ENCODE results near the gene B3GALT4.
A peak's percentile ranks its signal among the peaks of the same experiment; 100 is the strongest.

B3GALT4 gene

GRCh38 chr6:33313709-33314514 is 37.0 kb downstream of the B3GALT4 start, which contains the start of gene TAPBP (continued):
- peak; percentile 92 for TF ChIP-seq ZNF341 (tag by site-specific recombination; IDR thresholded peaks at IDR 0.05; ENCODE audit: low read depth)
- peak; percentile 38; the same call in 1 of the 2 replicates for TF ChIP-seq ZBTB10 (tag by site-specific recombination; IDR thresholded peaks at IDR 0.05)
- no peak for TF ChIP-seq ZNF184 (tag by site-specific recombination; IDR thresholded peaks at IDR 0.05)
- TF ChIP-seq SCRT2 (tag by site-specific recombination; IDR thresholded peaks at IDR 0.05): no peak
- no peak for TF ChIP-seq ZNF350 (tag by site-specific recombination; IDR thresholded peaks at IDR 0.05)
- no peak for TF ChIP-seq ZNF148 (tag by site-specific recombination; IDR thresholded peaks at IDR 0.05; ENCODE audit: borderline replicate concordance)
- TF ChIP-seq, protein P1, sequence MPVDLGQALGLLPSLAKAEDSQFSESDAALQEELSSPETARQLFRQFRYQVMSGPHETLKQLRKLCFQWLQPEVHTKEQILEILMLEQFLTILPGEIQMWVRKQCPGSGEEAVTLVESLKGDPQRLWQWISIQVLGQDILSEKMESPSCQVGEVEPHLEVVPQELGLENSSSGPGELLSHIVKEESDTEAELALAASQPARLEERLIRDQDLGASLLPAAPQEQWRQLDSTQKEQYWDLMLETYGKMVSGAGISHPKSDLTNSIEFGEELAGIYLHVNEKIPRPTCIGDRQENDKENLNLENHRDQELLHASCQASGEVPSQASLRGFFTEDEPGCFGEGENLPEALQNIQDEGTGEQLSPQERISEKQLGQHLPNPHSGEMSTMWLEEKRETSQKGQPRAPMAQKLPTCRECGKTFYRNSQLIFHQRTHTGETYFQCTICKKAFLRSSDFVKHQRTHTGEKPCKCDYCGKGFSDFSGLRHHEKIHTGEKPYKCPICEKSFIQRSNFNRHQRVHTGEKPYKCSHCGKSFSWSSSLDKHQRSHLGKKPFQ (tag by site-specific recombination; IDR thresholded peaks at IDR 0.05): peak; percentile 84
- no peak for TF ChIP-seq ZNF423 (tag by site-specific recombination; IDR thresholded peaks at IDR 0.05)
- no peak for TF ChIP-seq ZNF585B (tag by site-specific recombination; IDR thresholded peaks at IDR 0.05)
- no peak for TF ChIP-seq ZNF530 (tag by site-specific recombination; IDR thresholded peaks at IDR 0.05; ENCODE audit: low read depth)
- no peak for TF ChIP-seq ZNF302 (tag by site-specific recombination; IDR thresholded peaks at IDR 0.05; ENCODE audit: low read depth)
- TF ChIP-seq GLIS1 (tag by site-specific recombination; IDR thresholded peaks at IDR 0.05): peak; percentile 8; the same call in 1 of the 2 replicates
- no peak for TF ChIP-seq ZNF529 (tag by site-specific recombination; IDR thresholded peaks at IDR 0.05; ENCODE audit: insufficient replicate concordance)
- TF ChIP-seq, protein P2, sequence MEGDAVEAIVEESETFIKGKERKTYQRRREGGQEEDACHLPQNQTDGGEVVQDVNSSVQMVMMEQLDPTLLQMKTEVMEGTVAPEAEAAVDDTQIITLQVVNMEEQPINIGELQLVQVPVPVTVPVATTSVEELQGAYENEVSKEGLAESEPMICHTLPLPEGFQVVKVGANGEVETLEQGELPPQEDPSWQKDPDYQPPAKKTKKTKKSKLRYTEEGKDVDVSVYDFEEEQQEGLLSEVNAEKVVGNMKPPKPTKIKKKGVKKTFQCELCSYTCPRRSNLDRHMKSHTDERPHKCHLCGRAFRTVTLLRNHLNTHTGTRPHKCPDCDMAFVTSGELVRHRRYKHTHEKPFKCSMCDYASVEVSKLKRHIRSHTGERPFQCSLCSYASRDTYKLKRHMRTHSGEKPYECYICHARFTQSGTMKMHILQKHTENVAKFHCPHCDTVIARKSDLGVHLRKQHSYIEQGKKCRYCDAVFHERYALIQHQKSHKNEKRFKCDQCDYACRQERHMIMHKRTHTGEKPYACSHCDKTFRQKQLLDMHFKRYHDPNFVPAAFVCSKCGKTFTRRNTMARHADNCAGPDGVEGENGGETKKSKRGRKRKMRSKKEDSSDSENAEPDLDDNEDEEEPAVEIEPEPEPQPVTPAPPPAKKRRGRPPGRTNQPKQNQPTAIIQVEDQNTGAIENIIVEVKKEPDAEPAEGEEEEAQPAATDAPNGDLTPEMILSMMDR (tag by site-specific recombination; IDR thresholded peaks at IDR 0.05): no peak
- TF ChIP-seq ZBTB7A (tag by site-specific recombination; IDR thresholded peaks at IDR 0.05; ENCODE audit: low read depth): peak; percentile 5; the same call in 1 of the 2 replicates
- no peak for TF ChIP-seq ZNF558 (tag by site-specific recombination; IDR thresholded peaks at IDR 0.05)
- TF ChIP-seq EGR2 (tag by site-specific recombination; IDR thresholded peaks at IDR 0.05; ENCODE audit: low read depth): no peak; the same call in 1 of the 2 replicates
- TF ChIP-seq ZNF707 (tag by site-specific recombination; IDR thresholded peaks at IDR 0.05): no peak
- TF ChIP-seq REPIN1 (tag by site-specific recombination; IDR thresholded peaks at IDR 0.05; ENCODE audit: low read depth): no peak
- no peak for TF ChIP-seq ZNF324 (tag by site-specific recombination; IDR thresholded peaks at IDR 0.05)
- TF ChIP-seq ZFP37 (tag by site-specific recombination; IDR thresholded peaks at IDR 0.05): no peak; the same call in 1 of the 2 replicates
- no peak for TF ChIP-seq HOXA7 (CRISPR knock-in tag; IDR thresholded peaks at IDR 0.05; ENCODE audit: borderline replicate concordance)
- TF ChIP-seq ZSCAN16 (tag by site-specific recombination; IDR thresholded peaks at IDR 0.05): no peak
- TF ChIP-seq ZNF223 (tag by site-specific recombination; IDR thresholded peaks at IDR 0.05): no peak
- no peak for TF ChIP-seq ZNF146 (tag by site-specific recombination; IDR thresholded peaks at IDR 0.05)
- TF ChIP-seq ZBTB1 (tag by site-specific recombination; IDR thresholded peaks at IDR 0.05): no peak
- TF ChIP-seq ZNF2 (tag by site-specific recombination; IDR thresholded peaks at IDR 0.05): peak; percentile 56; the same call in 1 of the 2 replicates
- TF ChIP-seq BCL11B (tag by site-specific recombination; IDR thresholded peaks at IDR 0.05; ENCODE audit: low read depth): no peak
- TF ChIP-seq, protein P3, sequence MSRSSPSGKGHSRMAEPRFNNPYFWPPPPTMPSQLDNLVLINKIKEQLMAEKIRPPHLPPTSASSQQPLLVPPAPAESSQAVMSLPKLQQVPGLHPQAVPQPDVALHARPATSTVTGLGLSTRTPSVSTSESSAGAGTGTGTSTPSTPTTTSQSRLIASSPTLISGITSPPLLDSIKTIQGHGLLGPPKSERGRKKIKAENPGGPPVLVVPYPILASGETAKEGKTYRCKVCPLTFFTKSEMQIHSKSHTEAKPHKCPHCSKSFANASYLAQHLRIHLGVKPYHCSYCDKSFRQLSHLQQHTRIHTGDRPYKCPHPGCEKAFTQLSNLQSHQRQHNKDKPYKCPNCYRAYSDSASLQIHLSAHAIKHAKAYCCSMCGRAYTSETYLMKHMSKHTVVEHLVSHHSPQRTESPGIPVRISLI (tag by site-specific recombination; IDR thresholded peaks at IDR 0.05): no peak
